GM19043 (cell line): Measurements from ENCODE around the gene SLC50A1.
"Not testable (repeated sequence)": the region's sequence is repeated elsewhere in the genome, so short reads cannot be mapped to it uniquely, and the experiment has no call there.

ENCODE experiments used
- ATAC-seq: cut with Tn5 transposase; IDR thresholded peaks from one replicate; pipeline ENCODE4 v1.9.1; 2021; ENCODE audit warnings: low read depth; ENCODE audit not compliant: unreplicated experiment

The SLC50A1 gene

DNA sequence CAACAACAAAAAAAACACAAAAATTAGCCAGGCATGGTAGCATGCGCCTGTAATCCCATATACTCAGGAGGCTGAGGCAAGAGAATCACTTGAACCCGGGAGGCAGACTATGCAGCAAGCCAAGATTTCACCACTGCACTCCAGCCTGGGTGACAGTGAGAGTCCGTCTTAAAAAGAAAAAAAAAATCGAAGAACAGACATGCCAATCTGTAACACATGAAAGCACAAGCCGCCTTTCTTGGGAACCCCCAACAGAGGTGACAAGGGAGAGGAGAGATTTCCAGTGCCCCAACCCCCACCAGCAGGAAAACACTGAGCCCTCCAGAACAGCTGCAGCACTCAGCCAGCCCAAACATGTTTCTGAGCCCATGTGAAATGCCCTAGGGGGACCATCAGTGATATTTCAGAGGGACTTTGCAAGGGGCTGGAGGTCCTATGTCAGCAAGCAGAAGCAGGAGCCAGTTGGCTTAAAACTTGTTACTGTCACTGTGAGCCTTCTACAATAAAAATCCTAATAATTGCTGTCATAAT is 22.1 kb upstream of the SLC50A1 start:
- ATAC-seq, result no peak

- ATAC-seq, result no peak
Measured at GRCh38 chr1:155116113-155116764, 19.4 kb upstream of the SLC50A1 start.

- no peak for ATAC-seq
Measured at GRCh38 chr1:155117610-155118009, 18.0 kb upstream of the SLC50A1 start.

DNA sequence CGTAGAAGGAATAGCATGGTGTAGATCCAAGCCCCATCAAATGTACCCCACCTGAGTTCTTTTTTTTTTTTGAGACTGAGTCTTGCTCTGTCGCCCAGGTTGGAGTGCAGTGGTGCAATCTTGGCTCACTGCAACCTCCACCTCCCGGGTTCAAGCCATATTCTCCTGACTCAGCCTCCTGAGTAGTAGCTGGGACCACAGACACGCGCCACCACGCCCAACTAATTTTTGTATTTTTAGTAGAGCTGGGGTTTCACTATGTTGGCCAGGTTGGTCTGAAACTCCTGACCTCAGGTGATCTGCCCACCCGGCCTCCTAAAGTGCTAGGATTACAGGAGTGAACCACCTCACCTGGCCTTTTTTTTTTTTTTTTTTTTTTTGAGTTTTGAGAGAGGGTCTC is 17.6 kb upstream of the SLC50A1 start:
- ATAC-seq, result not testable (repeated sequence)

GRCh38 chr1:155120253-155120652 is 15.4 kb upstream of the SLC50A1 start:
- ATAC-seq, result no peak

DNA sequence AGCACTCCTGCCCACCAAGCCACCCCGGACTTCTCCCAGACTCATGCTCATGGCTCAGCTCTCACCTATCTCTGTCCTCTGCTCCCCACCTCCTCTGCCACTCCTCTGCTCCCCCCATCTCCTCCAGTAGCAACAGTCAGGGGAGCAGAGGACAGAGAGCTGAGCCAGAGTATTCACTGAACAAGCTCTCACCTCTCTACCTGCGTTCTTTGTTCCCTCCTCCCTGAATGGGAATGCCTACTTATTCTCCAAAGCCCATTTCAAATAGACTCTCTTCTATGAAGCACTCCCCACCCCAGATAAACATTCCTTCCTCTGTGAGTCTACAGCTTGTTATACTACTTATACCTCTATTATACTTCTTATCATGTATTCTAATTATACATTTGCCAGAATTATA is 14.4 kb upstream of the SLC50A1 start:
- no peak for ATAC-seq

DNA sequence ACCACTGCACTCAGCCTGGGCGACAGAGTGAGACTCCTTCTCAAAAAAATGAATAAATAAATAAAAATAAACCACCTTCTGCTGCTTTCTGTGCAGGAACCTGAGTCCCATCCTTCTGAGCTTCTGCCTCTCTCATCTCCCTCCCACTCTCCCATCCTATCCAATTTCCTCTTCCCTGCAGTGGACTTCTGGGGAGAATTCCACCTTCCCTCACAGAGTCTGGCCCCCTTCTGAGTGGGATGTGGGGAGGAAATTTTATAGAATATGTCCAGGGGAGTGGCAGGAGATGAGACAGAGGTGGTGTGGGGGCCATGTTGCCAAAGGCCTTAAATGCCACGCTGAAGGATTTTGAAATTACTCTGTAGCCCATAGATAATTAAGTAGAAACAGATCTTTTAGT is 13.3 kb upstream of the SLC50A1 start:
- no peak for ATAC-seq

DNA sequence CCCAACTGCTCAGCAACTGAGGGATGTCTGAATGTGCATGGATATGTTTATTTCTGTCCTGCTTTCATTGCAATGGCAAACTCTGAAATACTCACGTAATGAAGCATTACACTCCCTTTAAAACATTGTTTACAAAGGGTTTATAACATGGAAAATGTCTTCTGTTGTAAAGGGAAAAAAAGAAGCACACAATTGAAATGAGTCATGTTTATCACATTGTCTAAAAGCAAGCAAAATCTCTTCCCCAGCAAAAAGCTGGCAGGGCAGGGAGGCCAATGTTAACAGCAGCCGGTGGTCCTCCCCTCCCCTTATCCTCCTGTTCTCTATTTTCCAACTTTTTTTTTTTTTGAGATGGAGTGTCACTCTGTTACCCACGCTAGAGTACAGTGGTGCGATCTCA is 11.9 kb upstream of the SLC50A1 start:
- no peak for ATAC-seq

DNA sequence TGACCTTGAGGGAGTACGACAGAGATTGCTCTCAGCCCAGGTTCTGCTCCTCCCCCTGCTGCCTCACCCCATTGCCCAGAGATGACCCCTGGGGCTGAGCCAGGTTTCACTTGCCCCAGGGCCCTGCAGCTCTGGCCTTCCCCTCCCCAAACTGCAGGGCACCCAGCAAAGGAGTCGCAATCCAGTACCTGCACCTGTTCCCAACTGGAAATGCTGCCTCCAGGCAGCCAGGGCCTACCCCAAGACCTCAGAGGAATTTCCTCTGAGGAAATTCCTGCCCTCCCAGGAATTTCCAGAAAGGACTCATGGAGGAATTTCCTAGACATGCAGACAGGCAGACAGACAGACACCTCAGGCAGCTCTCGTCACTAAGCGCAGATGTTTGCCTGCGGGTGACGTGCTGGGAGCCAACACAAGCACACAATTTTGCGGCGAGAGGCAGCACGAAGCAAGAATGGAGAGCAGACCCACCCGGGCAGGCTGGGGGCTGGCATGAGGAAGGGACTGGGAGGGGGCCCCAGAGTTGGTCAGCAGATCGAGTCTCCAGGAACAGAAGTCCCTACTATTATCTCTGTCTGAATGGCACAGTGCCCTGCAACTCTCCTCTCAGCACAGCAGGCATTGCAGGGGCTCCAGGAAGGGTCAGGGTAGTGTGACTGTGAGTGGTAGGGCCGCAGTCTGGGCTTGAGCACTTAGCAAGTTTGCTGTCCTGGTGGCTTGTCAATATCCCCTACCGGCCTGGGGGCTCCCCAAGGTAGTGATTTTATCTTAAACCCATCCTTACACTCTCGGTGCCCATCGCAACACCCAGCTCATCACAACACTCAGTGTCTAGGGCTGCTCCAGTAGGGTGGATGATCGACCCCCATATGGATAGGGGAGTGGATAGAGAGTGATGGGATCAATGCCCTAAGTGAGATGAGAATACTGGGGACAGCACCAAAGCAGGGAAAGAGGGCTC is 10.9 kb upstream of the SLC50A1 start:
- no peak for ATAC-seq

GRCh38 chr1:155125511-155125945 is 10.1 kb upstream of the SLC50A1 start:
- no peak for ATAC-seq

DNA sequence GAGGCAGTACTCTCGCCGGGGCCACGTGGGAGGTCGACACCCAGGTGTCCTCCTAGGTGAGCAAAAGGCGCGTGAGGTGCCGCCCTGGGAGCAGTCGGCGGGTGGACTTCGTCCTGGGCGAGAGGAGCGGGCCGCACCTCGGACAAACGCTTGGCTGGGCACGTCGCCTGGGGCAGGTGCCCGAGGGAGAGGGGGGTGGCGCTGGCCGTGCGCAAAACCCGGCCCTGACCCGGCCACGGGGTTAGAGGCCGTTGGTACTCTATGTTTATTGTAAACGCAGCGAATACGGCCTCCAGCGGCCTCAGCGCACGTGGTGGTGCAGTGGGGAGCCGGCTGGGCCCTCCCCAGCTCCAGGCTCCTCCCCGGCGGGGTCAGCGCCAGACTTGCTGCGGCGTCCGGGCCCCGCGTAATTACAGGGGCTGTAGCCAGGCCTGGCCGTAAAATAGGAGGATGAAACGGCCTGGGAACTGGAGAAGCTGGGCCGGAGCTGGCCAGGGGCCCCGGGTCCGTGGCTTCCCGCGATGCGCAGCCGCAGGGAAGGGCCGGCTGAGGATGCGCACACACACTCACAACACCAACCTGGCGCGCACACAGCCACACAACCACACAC is 9.6 kb upstream of the SLC50A1 start:
- no peak for ATAC-seq

GRCh38 chr1:155126556-155127104 is 9.0 kb upstream of the SLC50A1 start:
- ATAC-seq, result no peak

GRCh38 chr1:155127105-155127966 is 8.3 kb upstream of the SLC50A1 start, which contains the start of gene EFNA1:
Gene EFNA1, plus strand, starts transcription at chr1:155127876. Its CDS starts 102 bp downstream, at chr1:155127978.
- no peak for ATAC-seq

- no peak for ATAC-seq
Measured at GRCh38 chr1:155127967-155128754, 7.5 kb upstream of the SLC50A1 start.

GRCh38 chr1:155128755-155129473 is 6.7 kb upstream of the SLC50A1 start:
- ATAC-seq, result no peak

DNA sequence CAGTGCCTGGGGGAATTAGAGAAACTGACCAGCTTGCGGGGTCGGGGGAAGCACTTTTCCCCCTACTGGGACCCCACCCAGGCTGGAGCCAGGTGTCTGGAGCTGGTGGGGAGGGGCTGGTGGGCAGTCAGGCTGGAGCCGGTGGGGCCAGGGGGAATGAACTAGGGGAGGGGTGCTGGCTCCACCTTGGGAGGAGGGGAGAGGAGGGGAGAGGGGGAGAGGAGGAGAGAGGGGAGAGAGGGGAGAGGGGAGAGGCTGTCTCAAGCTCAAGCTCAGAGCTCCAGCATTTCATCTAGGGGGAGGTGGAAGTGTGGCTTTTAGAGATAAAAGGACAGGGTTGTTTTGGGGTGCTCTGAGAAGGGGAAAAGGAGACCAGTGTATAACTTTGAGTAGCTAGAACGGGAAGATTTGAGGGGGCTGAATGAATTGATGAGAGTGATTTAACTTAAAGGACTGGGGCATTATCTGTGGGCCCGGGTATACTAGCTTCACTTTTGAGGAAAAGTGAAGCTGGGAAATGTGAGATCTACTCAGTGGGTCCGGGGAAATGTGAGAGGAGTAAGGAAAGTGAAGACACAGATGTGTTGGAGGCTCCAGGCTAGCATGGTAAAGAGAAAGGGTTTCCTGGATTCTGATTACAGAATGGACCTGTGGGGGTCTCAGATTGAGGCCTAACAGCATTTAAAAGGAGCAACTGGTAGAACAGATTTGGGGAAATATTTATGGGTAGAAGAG is 5.2 kb upstream of the SLC50A1 start:
- no peak for ATAC-seq

- ATAC-seq, result no peak
Measured at GRCh38 chr1:155131285-155131684, 4.4 kb upstream of the SLC50A1 start.

DNA sequence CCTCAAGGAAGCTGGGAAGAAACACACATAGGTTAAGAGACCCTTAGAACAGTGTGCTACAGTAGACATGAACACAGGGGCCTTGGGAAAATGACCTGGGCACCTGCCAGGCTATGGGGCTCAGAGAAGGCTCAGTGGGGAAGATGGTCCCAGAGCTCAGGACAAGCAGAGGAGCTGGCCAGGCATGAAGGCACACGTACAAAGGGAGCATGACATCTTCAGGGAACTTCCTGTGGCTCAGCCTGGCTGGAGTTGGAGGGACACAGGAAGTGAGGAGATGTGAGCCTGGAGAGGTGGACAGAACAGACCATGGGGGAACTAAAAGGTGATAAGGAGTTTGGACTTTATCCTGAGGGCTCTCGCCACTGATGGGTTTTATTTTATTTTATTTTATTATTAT is 3.8 kb upstream of the SLC50A1 start:
- ATAC-seq, result no peak
